SK-N-SH (cell line): ENCODE data around the gene HDAC7. TPM values are rescaled to one million over a fixed set of nuclear protein-coding genes. Genes with fewer than 3 reads are reported as not detected.
A peak's percentile ranks its signal among the peaks of the same experiment; 100 is the strongest.

ENCODE experiments used
- CTCF ChIA-PET: fragments of 300-600, 350-600 bp; formaldehyde crosslinking; extraction: SDS; loops from one replicate; lab custom pipeline; 2021; lab: Yijun Ruan, JAX
- POLR2A ChIA-PET: fragments of 350-600 bp; sonication (Branson Sonifier 250); formaldehyde crosslinking; extraction: SDS; loops from one replicate; lab custom pipeline; 2020; ENCODE audit warnings: antibody characterized with exemption, inconsistent platforms; lab: Yijun Ruan, JAX
- DNase-seq: peaks from one replicate; pipeline ENCODE4 v3.0.0; 2012
- H2AFZ ChIP-seq: fragments of 200-600 bp; sonication (generic); 2 replicates; pipeline ENCODE4 v1.8.1; 2016; ENCODE audit warnings: antibody characterized with exemption, mild to moderate bottlenecking, low read depth
- H3F3A ChIP-seq: fragments of 200-600 bp; sonication (generic); replicated peaks from 2 replicates; pipeline ENCODE3; 2016; ENCODE audit warnings: antibody characterized with exemption, mild to moderate bottlenecking; ENCODE audit not compliant: insufficient read depth
- H3K27ac ChIP-seq, 2 experiments: fragments of 200-500 bp in 1 of 2; fragments of 200-600 bp in 1 of 2; sonication (Bioruptor generic) in 1 of 2; sonication (generic), shearing (Covaris generic) in 1 of 2; 2 replicates each; pipeline versions ENCODE4 v1.5.1 to v1.6.1; 2014 to 2016; ENCODE audit warnings: low read depth in 2 of 2, inconsistent platforms in 1 of 2, low read length in 1 of 2, mild to moderate bottlenecking in 1 of 2, mixed read lengths in 1 of 2
- H3K27me3 ChIP-seq: fragments of 200-600 bp; sonication (generic), shearing (Covaris generic); 2 replicates; pipeline ENCODE4 v1.6.1; 2016; ENCODE audit warnings: mixed run types; ENCODE audit not compliant: insufficient read depth
- H3K36me3 ChIP-seq, 2 experiments: fragments of 200-500 bp in 1 of 2; fragments of 200-600 bp in 1 of 2; sonication (Bioruptor generic) in 1 of 2; sonication (generic) in 1 of 2; replicated peaks in 1 of 2; 2 replicates each; pipeline versions ENCODE3 to v1.5.1; 2014 to 2016; ENCODE audit warnings: low read length in 1 of 2, mild to moderate bottlenecking in 1 of 2; ENCODE audit not compliant: insufficient read depth in 2 of 2, control insufficient read depth in 1 of 2
- H3K4me1 ChIP-seq, 2 experiments: fragments of 200-500 bp in 1 of 2; fragments of 200-600 bp in 1 of 2; sonication (Bioruptor generic) in 1 of 2; sonication (generic), shearing (Covaris generic) in 1 of 2; 2 replicates each; pipeline versions ENCODE4 v1.5.1 to v1.6.1; 2014 to 2016; ENCODE audit warnings: low read depth in 1 of 2, low read length in 1 of 2, mixed run types in 1 of 2; ENCODE audit not compliant: insufficient read depth in 2 of 2, control insufficient read depth in 1 of 2
- H3K4me2 ChIP-seq: fragments of 200-600 bp; sonication (generic), shearing (Covaris generic); 2 replicates; pipeline ENCODE4 v1.6.1; 2017; ENCODE audit warnings: mixed run types
- H3K4me3 ChIP-seq, 2 experiments: fragments of 200-500 bp in 1 of 2; fragments of 200-600 bp in 1 of 2; sonication (Bioruptor generic) in 1 of 2; sonication (generic), shearing (Covaris generic) in 1 of 2; 2 replicates each; pipeline versions ENCODE4 v1.5.1 to v1.8.1; 2014 to 2016; ENCODE audit warnings: low read depth in 2 of 2, inconsistent platforms in 1 of 2, low read length in 1 of 2, mild to moderate bottlenecking in 1 of 2, mixed read lengths in 1 of 2, moderate library complexity in 1 of 2
- H3K79me2 ChIP-seq: fragments of 200-600 bp; sonication (generic); 2 replicates; pipeline ENCODE4 v1.8.1; 2017; ENCODE audit warnings: mild to moderate bottlenecking; ENCODE audit not compliant: insufficient read depth
- H3K9ac ChIP-seq: fragments of 200-600 bp; sonication (generic); 2 replicates; pipeline ENCODE4 v1.6.1; 2017; ENCODE audit warnings: mixed run types
- H3K9me2 ChIP-seq: fragments of 200-600 bp; sonication (generic); 2 replicates; pipeline ENCODE4 v1.6.1; 2017; ENCODE audit warnings: mixed run types
- H3K9me3 ChIP-seq: fragments of 200-600 bp; sonication (generic); 2 replicates; pipeline ENCODE4 v1.6.1; 2017; ENCODE audit warnings: mixed run types, mild to moderate bottlenecking, moderate library complexity
- H4K20me1 ChIP-seq: fragments of 200-600 bp; sonication (generic); 2 replicates; pipeline ENCODE4 v1.6.1; 2017; ENCODE audit warnings: mild to moderate bottlenecking, mixed run types; ENCODE audit not compliant: insufficient read depth
- CHD2 ChIP-seq: fragments of 150-350 bp; IDR thresholded peaks from 2 replicates; pipeline ENCODE4 v1.6.1; 2018; ENCODE audit warnings: low read length; ENCODE audit not compliant: partially characterized antibody
- EZH2phosphoT487 ChIP-seq: fragments of 200-600 bp; sonication (generic); IDR thresholded peaks from 2 replicates; pipeline ENCODE4 v1.6.1; 2017; ENCODE audit warnings: low read depth, mixed run types, mild to moderate bottlenecking, antibody characterized with exemption, moderate library complexity, borderline replicate concordance
- FOSL2 ChIP-seq: IDR thresholded peaks from 2 replicates; pipeline ENCODE4 v1.4.0; 2012; ENCODE audit warnings: low read depth, mild to moderate bottlenecking, moderate library complexity, borderline replicate concordance
- FOXJ3 ChIP-seq: sonication (generic); formaldehyde crosslinking; IDR thresholded peaks from 2 replicates; pipeline ENCODE4 v1.5.1; 2020; ENCODE audit warnings: mild to moderate bottlenecking, missing genetic modification reagents
- FOXM1 ChIP-seq: IDR thresholded peaks from 2 replicates; pipeline ENCODE4 v1.4.0; 2012; ENCODE audit warnings: low read depth, mild to moderate bottlenecking
- GABPA ChIP-seq: IDR thresholded peaks from 2 replicates; pipeline ENCODE4 v1.4.0; 2012; ENCODE audit warnings: low read depth, mild to moderate bottlenecking
- MEF2A ChIP-seq: IDR thresholded peaks from 2 replicates; pipeline ENCODE4 v1.4.0; 2012; ENCODE audit warnings: low read depth, borderline replicate concordance
- MXI1 ChIP-seq: IDR thresholded peaks from 2 replicates; pipeline ENCODE4 v1.6.1; 2012; ENCODE audit warnings: mild to moderate bottlenecking, low read depth, low read length, improper control_type of control experiment
- NRF1 ChIP-seq: IDR thresholded peaks from 2 replicates; pipeline ENCODE4 v1.6.1; 2012; ENCODE audit warnings: low read depth, mild to moderate bottlenecking, low read length
- POLR2AphosphoS5 ChIP-seq: IDR thresholded peaks from 2 replicates; pipeline ENCODE4 v1.6.1; 2012; ENCODE audit warnings: low read depth, low read length
- RAD21 ChIP-seq: IDR thresholded peaks from 2 replicates; pipeline ENCODE4 v1.6.1; 2012; ENCODE audit warnings: mild to moderate bottlenecking, low read length
- TAF1 ChIP-seq: IDR thresholded peaks from 2 replicates; pipeline ENCODE4 v1.6.1; 2012; ENCODE audit warnings: low read depth, mild to moderate bottlenecking, low read length, moderate library complexity, borderline replicate concordance
- TCF12 ChIP-seq: IDR thresholded peaks from 2 replicates; pipeline ENCODE4 v1.4.0; 2012
- TEAD4 ChIP-seq: IDR thresholded peaks from 2 replicates; pipeline ENCODE4 v1.4.0; 2012; ENCODE audit warnings: mild to moderate bottlenecking, borderline replicate concordance; ENCODE audit not compliant: insufficient read depth
- WGBS: methylation state at CpG from one replicate; pipeline ENCODE4 v1.1.6; 2017; ENCODE audit warnings: low lambda C conversion rate; 5-methylcytosine and 5-hydroxymethylcytosine counted together
- polyA plus RNA-seq, 3 experiments: library from polyadenylated mRNA; depleted of rRNA; stranded (reverse); fragments of >200 nt; gene quantifications; 2 replicates each; pipeline ENCODE4 v1.2.3, GENCODE V29; 2012
- TF ChIP-seq, protein P1 (sequence below): IDR thresholded peaks from 2 replicates; pipeline ENCODE4; 2012
- TF ChIP-seq, protein P2 (sequence below): IDR thresholded peaks from 2 replicates; pipeline ENCODE4 v1.4.0; 2012; ENCODE audit warnings: low read depth
- TF ChIP-seq, protein P3 (sequence below): IDR thresholded peaks from 2 replicates; pipeline ENCODE4 v1.4.0; 2012; ENCODE audit warnings: low read depth, borderline replicate concordance
- TF ChIP-seq, protein P4 (sequence below): IDR thresholded peaks from 2 replicates; pipeline ENCODE4 v1.6.1; 2012; ENCODE audit warnings: mild to moderate bottlenecking, low read depth, low read length, moderate library complexity

HDAC7 gene
- polyA plus RNA-seq, 1 of the 3 experiments (the other 2 are of a cell fraction): 51.0 TPM

DNA sequence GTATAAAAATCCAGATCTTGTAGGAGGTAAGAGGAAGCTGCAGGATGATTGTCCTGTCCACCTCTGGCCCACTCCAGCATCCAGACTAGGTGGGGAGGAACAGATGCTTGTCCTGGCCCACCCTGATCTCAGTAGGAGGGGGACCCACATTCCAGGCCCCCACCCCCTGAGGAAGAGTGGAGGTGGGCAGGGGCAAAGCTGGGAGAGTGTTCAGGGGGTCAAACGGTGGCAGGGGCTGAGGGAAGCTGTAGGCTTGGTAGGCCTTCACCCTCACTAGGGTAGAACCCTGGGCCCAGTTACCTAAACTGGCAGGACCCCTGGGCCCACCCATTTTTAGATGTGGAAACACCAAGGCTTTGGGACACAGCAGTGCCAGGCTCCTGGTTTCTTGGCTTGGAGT lies 42.6 kb downstream of the HDAC7 start:
- H3K4me1 ChIP-seq: peaks cover 18 to 50% of the 10 kb centered on the region in 2 experiments; a peak in 3 of 4 replicates
- no peak overlapping the region for H3K4me2 ChIP-seq
- DNase-seq: no peak
- no peak overlapping the region for H2AFZ ChIP-seq
- no peaks in the 10 kb centered on the region for H3K79me2 ChIP-seq
- H4K20me1 ChIP-seq: no peaks in the 10 kb centered on the region
- H3K27ac ChIP-seq: peak overlapping the region in 1 of 2 experiments; percentile 79; a peak in 2 of 4 replicates
- no peak overlapping the region for H3K9ac ChIP-seq
- ChIA-PET CTCF (interaction anchor here (0.7 to 22.9 kb wide), 10 partner anchors 9 to 186 kb away, joined by 3 to 1294 read pairs (median 10); partner anchors contain the start of genes ENDOU, RAPGEF3, RPAP3 and TMEM106C), POLR2A (interaction anchor here (0.7 to 1.7 kb wide), 4 partner anchors 12 to 40 kb away, joined by 3 to 7 read pairs (median 3); partner anchors contain the start of gene RAPGEF3)
- H3K27me3 ChIP-seq: no peaks in the 10 kb centered on the region
- 33% methylated on average over 1 of the region's 1 CpG for WGBS
- no peaks in the 10 kb centered on the region for H3K9me2 ChIP-seq
- peaks cover 27% of the 10 kb centered on the region for H3F3A ChIP-seq
- H3K4me3 ChIP-seq: no peak overlapping the region
- H3K36me3 ChIP-seq: peaks cover 0 to 4% of the 10 kb centered on the region in 2 experiments
- no peaks in the 10 kb centered on the region for H3K9me3 ChIP-seq
- no peak for TF ChIP-seq FOXM1
- TF ChIP-seq FOSL2: no peak
- no peak for TF ChIP-seq GABPA
- TF ChIP-seq NRF1: no peak
- TF ChIP-seq, protein P1, sequence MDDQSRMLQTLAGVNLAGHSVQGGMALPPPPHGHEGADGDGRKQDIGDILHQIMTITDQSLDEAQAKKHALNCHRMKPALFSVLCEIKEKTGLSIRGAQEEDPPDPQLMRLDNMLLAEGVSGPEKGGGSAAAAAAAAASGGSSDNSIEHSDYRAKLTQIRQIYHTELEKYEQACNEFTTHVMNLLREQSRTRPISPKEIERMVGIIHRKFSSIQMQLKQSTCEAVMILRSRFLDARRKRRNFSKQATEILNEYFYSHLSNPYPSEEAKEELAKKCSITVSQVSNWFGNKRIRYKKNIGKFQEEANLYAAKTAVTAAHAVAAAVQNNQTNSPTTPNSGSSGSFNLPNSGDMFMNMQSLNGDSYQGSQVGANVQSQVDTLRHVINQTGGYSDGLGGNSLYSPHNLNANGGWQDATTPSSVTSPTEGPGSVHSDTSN: no peak
- TF ChIP-seq EZH2phosphoT487: no peak
- TF ChIP-seq RAD21: no peak

DNA sequence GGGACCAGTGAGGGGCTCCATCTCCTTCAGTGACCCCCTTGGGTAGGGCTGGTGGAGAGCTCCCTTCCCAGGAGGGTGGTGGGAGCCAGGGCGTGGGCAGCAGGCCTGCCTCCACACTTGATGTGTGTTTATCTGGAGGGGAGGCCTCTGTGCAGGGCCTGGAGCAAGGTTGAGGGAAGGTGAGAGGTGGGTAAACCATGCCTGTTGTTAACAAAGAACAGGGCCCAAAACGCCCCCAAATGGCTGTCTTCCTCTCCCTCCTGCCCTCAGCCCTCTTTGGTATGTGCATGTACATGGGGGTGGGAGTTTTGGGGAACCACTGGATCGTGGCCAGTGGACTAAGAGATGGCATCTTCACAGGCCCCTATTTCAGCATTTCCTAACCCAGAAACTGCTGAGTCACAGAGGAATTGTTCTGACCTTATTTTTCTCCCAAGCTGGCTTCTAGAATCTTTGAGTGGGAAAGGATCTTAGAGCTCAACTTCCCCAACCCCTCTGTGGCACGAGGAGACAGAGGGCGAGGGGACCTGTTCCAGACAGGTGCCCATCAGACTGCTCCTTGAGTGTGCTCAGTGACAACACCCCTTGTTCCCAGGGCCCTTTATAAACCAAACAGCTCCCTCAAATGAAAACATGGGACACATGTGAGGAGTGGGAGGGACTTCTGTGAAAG lies 43.1 kb downstream of the HDAC7 start:
- H3K27me3 ChIP-seq: no peaks in the 10 kb centered on the region
- H3F3A ChIP-seq: peaks cover 23% of the 10 kb centered on the region
- POLR2A ChIA-PET: interaction anchor here (1.1 kb wide), 2 partner anchors 12 to 36 kb away, joined by 3 read pairs; no protein-coding TSS in a partner anchor
- DNase-seq: no peak
- no peak overlapping the region for H2AFZ ChIP-seq
- peak overlapping the region in 1 of 2 experiments; percentile 79; a peak in 2 of 4 replicates for H3K27ac ChIP-seq
- no peak overlapping the region for H3K9ac ChIP-seq
- H4K20me1 ChIP-seq: no peaks in the 10 kb centered on the region
- TF ChIP-seq, protein P2, sequence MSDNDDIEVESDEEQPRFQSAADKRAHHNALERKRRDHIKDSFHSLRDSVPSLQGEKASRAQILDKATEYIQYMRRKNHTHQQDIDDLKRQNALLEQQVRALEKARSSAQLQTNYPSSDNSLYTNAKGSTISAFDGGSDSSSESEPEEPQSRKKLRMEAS: no peak
- TF ChIP-seq GABPA: no peak
- no peak for TF ChIP-seq TAF1
- TF ChIP-seq NRF1: no peak
- no peak for TF ChIP-seq MXI1
- TF ChIP-seq, protein P3, sequence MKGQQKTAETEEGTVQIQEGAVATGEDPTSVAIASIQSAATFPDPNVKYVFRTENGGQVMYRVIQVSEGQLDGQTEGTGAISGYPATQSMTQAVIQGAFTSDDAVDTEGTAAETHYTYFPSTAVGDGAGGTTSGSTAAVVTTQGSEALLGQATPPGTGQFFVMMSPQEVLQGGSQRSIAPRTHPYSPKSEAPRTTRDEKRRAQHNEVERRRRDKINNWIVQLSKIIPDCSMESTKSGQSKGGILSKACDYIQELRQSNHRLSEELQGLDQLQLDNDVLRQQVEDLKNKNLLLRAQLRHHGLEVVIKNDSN: no peak
- TF ChIP-seq FOXJ3 (CRISPR knock-in tag): no peak
- TF ChIP-seq TEAD4: no peak
- TF ChIP-seq POLR2AphosphoS5: no peak
- no peak for TF ChIP-seq TCF12
- TF ChIP-seq, protein P4, sequence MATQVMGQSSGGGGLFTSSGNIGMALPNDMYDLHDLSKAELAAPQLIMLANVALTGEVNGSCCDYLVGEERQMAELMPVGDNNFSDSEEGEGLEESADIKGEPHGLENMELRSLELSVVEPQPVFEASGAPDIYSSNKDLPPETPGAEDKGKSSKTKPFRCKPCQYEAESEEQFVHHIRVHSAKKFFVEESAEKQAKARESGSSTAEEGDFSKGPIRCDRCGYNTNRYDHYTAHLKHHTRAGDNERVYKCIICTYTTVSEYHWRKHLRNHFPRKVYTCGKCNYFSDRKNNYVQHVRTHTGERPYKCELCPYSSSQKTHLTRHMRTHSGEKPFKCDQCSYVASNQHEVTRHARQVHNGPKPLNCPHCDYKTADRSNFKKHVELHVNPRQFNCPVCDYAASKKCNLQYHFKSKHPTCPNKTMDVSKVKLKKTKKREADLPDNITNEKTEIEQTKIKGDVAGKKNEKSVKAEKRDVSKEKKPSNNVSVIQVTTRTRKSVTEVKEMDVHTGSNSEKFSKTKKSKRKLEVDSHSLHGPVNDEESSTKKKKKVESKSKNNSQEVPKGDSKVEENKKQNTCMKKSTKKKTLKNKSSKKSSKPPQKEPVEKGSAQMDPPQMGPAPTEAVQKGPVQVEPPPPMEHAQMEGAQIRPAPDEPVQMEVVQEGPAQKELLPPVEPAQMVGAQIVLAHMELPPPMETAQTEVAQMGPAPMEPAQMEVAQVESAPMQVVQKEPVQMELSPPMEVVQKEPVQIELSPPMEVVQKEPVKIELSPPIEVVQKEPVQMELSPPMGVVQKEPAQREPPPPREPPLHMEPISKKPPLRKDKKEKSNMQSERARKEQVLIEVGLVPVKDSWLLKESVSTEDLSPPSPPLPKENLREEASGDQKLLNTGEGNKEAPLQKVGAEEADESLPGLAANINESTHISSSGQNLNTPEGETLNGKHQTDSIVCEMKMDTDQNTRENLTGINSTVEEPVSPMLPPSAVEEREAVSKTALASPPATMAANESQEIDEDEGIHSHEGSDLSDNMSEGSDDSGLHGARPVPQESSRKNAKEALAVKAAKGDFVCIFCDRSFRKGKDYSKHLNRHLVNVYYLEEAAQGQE: no peak
- TF ChIP-seq CHD2: no peak
- no peak for TF ChIP-seq MEF2A
- no peaks in the 10 kb centered on the region for H3K9me3 ChIP-seq
- H3K79me2 ChIP-seq: no peaks in the 10 kb centered on the region
- H3K9me2 ChIP-seq: no peaks in the 10 kb centered on the region
- H3K4me3 ChIP-seq: no peak overlapping the region
- H3K4me1 ChIP-seq: peaks cover 18 to 50% of the 10 kb centered on the region in 2 experiments; a peak in 3 of 4 replicates
- no peaks in the 10 kb centered on the region for H3K36me3 ChIP-seq
- CTCF ChIA-PET: interaction anchor here (0.7 to 22.9 kb wide), 9 partner anchors 8 to 187 kb away, joined by 3 to 1294 read pairs (median 10); partner anchors contain the start of genes ENDOU, RAPGEF3, RPAP3 and TMEM106C
- 73% methylated on average over 5 of the region's 5 CpGs for WGBS
- no peak overlapping the region for H3K4me2 ChIP-seq
